ENCODE measurements around the gene ARHGDIG.

- no peak for TF ChIP-seq CTCF (IDR thresholded peaks at IDR 0.05)
- no peak for TF ChIP-seq POLR2A (IDR thresholded peaks at IDR 0.05)
- no peak for TF ChIP-seq POLR2AphosphoS5 (IDR thresholded peaks at IDR 0.05)
- no peak for TF ChIP-seq EP300 (IDR thresholded peaks at IDR 0.05)
Observed at GRCh38 chr16:280552-280951, at the start of gene ARHGDIG.

Data from sigmoid colon (tissue), 4 donors.